Measurements from ENCODE around the gene NCAPG2.

Gene NCAPG2

DNA sequence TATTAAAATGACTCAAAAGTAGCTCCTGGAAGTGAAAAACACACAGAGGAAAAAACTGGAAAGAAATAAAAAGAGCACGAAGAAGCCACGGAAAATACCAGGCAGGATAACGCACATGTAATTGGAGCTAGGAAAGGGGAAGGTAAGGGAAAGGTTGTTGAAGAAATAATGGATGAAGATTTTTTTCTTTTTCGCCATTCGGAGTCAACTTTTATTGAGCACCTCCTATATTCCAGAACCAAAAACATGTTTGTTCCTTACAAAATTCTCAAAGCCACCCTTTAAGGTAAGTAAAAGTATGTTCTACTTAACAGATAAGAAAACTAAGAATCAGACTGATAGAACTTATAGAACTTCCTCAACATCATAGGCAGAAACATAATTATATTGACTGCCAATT lies 84.2 kb downstream of the NCAPG2 start:
- DNase-seq, result no peak

DNA sequence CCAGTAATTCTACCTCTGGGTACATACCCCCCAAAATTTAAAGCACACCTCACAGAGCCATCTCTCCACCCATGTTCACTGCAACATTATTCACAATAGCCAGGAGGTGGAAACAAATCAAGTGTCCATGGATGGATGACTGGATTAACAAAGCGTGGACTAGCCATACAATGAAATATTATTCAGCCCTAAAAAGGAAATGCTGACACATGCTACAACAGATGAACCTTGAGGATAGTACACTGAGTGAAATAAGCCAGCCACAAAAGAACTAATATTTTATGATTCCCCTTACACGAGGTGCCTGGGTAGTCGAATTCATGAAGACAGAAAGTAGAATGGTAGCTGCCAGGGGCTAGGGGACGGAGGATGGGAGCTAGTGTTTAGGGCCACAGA lies 85.9 kb downstream of the NCAPG2 start:
- DNase-seq, result no peak

DNA sequence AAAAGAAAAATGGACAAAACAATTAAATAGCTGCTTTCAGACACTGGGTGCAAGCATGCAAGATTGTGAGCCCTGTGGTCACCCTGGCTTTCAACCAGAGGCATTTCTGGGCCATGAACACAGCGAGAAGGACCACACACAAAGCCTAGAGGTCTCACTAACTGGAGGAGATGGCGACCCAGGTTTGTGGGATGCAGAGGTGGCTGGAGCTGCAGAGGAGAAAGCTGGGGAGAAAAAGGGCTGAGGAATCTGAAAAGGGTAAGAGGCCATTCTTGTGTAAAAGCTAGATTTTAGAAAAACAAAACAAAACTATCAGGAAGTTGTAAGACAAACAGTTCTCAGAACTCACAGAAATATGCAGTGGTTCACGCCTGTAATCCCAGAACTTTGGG lies 86.9 kb downstream of the NCAPG2 start:
- no peak for DNase-seq

DNA sequence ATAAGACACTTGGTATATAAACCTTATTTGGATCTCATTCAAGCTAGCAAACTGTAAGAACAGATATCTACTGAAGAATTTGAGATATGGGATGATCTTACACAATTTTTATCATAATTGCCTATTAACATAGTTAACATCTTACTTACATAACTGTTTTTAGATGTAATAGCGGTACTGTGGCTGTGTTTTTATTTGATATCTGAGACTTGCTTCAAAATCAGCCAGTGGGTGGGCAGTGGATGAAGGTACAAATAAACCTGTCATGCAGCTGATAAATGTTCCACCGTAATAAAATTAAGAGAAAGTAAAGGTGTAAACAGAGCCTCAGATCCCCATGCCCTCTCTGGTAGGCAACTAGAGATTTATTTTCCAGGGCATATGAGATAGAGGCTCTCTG lies 88.6 kb downstream of the NCAPG2 start:
- no peak for DNase-seq

DNA sequence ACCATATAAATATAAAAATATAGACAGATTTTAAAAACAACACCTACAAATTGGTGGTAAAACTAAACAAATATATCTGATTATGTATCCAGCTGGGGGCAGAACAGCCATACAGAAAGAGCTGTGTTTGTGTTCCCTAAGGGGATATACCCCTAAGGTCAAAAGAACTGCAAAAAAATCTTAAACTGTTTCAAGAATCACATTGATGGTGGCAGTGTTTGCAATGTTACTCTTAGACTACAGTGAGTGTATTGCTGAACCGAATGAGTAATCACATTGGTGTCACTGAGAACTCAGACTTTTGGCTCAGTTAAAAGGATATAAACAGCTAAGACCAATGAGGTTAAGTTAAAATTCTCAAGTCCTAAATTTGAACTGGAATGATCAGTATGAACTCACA lies 89.9 kb downstream of the NCAPG2 start:
- DNase-seq, result no peak

DNA sequence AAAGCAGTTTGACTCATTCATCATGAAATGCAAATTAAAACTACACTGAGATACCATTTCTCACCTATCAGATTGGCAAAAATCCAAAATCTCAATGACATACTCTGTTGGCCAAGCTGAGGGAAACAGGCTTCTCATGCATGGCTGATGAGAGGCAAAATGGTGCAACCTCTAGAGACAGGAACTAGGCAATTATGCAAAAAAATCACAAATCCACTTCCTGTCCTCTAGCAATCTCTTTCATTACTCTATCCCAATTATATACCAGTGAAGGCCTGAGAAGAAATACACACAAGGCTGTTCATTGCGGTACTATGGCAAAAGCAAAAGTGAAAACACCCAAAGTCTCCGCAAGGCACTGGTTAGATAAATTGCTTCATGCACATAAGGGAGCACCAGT lies 91.1 kb downstream of the NCAPG2 start:
- DNase-seq, result peak; percentile 56

DNA sequence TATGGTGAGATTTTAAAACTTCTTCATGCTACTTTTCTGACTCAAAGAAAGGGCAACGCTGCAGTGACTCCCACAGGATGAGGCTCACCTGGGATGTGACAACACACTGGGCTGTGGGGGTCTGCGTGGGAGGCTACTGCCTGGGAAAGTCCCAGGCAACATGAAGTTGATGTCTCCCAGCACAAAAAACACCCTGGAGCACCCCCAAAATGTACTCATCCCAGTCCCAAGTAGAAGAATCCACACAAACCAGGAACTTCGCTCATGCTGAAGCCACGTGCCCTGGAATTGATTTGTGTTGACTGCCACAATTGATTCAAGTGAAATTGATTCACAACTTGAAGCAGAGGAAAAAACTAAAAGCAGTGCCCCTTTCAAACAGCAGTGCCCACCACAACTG lies 92.1 kb downstream of the NCAPG2 start:
- no peak for DNase-seq

DNA sequence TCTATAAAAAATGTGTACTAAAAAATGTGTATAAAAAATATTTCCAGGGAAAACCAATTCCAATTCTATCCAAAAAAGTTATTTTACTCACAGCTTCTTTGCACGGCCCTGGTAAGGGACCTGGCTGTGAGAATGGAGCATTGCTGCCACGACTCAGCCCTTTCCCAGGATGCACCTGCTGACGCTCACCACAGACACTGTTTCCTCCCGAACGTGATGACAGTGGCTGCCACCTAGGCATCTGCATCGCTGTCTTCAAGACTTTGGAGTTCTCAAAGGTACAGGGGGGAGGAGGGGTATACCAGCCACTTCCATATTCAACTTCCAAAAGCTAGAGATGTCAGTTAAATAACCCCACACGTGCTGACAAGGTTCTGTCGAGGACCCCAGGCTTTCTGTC lies 93.1 kb downstream of the NCAPG2 start:
- DNase-seq, result no peak

DNA sequence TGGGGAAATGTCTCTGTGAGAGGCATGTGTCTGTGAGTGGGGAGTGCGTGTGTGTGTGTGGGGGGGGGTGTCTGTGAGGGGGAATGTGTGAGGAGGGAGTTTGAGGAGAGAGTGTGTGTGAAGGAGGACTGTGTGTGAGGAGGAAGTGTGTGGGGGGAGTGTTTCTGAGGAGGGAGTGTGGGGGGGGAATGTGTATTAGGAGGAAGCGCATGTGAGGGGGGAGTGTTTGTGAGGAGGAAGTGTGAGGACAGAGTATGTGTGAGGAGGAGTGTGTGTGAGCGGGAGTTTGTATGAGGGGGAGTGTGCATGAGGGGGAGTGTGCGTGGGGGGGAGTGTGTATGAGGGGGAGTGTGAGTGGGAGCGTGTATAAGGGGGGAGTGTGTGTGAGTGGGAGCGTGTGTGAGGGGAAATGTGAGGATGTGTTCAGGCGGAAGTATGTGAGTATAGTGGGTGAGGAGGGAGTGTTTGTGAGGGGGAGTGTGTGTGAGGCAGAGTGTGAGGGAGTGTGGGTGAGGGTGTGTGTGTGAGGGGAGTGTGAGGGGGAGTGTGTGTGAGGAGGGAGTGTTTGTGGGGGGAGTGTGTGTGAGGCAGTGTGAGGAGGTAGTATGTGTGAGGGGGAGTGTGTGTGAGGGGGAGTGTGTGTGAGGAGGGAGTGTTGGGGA lies 95.2 kb downstream of the NCAPG2 start:
- DNase-seq, result no peak

DNA sequence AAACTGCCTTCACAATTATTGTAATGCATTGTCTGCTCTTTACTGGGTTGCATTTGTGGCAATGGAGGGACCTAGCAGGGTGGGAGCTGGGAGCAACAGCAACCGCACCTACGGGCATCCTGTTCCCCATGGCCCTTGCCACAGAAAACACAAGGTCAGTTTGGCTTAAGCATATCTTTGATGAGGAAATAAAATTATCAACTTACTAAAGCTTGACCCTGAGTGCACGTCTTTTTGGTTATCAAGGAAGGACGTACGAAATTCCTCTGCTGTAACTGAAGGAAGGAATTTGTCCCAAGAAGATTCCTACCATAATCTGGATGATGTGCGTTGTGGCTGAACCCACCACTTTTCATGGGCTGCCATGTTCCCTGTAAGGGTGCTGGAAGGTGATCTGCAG lies 97.0 kb downstream of the NCAPG2 start:
- DNase-seq, result no peak

DNA sequence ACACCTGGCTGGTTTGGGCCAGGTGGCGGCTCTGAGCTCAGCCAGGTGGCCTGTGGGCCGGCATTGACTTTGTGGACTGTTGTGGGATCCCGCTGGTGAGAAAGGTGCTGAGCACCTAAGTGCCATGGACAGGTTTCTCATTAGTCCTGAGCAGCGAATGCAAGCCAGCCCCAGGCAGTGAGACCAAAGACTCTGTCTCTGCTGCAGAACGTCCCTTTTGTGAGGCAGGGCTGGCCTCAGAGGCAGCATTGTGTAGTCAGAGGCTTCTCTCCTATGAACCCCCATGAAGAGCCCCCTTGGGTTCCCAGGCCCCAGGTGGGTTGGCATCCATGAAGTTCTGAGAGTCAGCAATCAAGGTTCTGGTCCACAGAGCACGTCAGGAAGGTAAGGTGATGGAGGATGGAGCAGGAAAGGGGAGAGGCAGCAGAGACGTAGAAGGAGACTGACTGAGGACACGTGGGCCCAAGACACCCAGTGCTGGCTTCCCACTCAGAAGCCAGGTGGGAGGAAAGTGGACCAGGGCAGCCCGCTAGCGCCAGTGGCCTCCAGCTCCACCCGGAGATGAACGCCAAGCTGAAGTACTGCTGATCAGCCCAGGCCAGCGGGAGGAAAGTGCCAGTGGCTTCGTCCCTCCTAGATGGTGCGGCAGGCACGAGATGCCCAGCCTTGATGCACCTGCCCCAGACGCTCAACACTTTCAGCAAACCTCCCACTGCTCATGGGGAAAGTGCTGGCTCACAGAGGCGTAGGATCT lies 97.8 kb downstream of the NCAPG2 start:
- DNase-seq, result no peak

DNA sequence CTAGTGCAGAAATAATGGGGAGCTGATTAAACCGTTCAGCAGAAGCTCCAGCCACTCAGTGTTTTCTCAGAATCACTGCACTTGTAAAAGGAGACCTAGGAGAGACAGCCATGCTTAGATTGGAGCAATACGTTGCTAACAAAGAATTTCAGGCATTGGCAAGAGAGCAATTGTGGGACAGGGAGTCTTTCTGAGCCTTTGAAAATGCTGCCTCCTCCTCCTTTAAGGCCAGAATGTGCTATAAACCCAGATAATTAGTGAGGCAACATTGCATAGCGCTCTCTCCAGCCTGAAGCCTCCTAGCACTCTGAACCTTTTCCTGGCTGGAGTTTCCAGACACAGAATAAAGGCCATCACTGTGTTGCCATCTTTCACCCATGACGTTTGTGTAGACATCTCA lies 98.5 kb downstream of the NCAPG2 start:
- no peak for DNase-seq

DNA sequence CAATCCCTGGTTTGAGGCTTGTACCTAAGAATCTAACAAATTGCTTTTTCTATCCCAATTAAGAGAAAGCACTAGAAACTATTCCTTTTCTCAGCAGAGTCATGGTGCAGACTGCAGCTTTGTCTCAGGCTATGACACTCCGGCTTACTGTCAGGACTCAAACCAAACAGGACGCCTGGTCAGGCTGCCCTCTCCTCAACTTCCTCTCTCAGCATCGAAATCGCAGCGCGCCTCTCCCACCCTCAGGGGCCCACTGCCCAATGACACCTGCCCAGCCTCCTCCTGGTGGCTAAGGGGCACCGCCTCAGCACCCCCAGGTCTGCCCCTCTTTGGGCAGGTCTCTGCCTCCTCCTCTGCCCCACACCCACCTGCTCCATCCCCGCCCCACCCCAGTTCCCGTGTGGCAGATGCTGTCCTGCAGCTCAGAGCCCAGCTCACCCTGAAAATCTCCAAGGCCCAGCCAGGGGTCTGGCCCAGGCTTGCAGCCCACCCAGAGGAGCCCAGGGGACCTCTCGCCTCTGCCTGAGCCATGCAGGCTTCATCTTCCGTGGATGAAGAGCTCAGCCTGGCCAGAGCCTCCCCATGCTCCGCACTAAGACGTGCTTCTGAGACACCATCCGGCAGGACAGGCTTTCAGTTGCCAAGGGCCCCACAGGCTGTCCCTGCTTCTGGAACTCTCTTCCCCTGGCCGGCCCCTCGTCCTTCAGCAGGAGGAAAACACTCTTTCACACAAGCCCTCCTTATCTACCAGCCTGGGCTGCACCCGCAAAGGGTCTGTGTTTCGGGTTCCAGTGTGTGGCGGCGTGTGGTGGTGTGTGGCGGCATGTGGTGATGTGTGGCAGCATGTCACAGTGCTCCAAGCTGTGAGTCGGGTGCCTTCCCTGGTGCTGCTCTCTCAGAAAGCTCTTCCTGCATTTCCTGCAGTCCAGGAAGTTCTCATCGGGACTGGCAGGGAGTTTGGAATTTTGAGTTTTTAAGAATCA lies 100.5 kb downstream of the NCAPG2 start:
- no peak for DNase-seq

DNA sequence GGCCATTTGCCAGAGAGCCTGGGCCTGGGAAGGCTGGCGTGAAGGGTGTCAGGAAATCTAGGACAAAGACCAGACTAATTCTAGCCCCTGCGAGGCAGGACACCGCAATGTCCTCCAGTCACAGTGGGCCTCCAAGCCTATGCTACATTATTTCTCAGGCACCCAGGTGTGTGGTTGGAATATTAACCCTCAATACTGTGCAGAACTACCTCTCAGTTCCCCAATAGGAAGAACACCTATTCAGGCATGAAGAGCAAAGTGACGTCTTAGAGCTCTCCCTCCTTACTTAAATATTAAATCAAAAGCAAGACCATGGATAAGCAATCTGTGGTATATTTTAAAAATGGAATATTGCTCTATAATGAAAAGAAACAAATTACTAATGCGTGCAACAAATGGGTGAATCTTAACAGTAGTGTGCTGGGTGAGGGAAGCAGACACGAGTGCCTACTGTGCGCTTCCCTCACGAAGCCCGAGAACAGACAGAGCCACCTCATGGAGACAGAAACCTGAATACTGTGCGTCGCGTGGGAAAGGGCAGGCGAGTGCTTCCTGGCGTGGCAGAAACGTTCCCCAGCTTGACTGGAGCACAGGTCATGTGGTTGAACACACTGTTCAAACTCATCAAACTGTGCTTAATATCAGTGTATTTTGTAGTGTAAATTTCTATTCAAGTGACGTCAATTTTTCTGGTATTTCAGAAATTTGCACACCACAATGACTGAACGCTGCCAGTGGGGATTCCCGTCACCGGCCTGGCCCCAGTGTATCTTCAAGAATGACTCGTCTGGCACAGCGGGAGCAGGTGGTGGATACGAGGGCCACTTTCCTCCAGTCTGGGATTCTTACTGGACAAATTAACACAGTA lies 101.5 kb downstream of the NCAPG2 start:
- DNase-seq, result no peak

DNA sequence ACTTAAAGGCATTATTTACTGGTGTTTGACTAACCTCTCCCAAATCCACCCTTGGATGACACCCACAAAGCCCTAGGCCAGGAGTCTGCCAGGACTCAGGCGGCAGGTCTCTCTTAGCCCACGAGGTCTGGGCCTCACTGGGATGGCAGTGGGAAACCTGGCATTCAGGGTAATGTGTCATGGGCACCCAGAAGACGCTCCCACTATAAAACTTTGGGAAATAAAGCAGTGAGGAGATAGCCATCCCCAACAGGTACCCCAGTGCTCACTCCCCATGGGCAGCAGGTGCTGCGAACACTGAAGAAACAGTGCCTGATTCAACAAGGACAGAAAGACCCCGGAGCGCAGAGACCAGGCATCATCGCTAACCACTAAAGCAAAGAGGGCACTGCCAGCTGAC lies 102.6 kb downstream of the NCAPG2 start:
- DNase-seq, result no peak

DNA sequence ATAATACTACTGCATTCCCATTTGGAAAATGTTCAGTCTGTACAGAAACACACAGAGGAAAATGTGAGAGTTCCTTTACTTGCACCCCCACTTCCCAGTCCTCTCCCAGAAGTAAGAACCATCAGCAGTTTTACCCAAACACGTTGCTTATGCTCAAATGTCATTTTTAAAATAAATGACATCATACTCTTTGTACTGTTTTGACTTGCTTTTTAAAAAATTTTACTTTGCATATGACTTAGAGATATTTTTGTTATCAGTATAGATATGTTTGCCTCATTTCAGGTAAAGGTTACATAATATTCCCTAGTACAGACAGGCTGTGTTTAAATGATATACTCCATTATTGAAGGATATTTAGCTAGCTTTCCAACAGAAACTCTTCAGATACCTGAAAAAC lies 103.5 kb downstream of the NCAPG2 start:
- DNase-seq, result no peak

DNA sequence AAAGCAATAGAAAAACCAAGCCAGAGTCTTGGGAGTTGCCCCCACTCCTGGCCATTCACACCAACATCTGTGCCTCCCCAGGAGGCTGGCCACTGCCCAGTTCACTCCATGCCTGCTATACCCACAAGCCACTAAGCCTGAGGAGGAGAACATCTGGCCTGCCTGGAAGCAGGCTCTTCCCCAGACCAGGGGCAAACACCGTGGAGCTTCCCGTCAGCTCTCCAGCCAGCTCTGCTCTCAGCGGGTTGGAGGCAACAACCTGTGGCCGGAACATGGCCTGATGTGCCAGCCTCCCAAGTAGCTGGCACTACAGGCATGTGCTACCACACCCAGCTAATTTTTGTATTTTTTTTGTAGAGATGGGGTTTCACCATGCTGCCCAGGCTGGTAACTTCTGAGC lies 107.9 kb downstream of the NCAPG2 start:
- DNase-seq, result no peak

DNA sequence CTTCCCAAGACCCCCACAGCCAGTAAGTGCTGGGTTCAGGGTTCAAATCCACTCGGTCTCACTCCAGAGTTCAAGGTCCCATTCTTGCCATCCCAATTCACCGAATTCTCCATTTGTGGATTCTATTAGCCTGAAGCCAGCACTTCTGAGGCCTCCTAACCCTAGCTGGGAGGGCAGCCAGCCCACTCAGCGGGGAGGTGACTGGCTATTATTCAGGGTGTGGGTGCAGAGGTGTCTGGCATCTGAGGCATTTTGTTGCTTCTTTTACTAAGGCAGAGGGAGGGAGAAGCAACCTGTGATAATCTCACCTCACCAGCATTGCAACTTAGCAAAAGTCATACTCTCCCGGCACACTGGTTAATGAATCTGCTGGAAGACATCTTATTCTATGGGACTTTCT lies 108.3 kb downstream of the NCAPG2 start:
- no peak for DNase-seq

DNA sequence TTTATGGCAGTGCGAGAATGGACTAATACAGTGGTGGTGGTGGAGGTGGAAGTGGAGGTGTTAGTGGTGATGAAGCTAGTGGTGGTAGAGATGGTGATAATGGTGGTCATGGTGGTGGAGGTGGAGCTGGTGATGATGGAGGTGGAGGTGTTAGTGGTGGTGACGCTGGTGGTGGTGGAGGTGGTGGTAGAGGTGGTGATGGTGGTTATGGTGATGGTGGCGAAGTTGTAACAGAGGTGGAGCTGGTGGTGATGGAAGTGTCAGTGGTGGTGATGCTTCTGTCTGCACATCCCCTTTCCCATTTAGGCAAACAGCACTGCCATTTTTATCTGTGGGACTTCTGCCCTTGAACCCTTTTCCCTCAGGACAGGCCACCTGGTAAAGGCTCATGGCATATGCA lies 109.5 kb downstream of the NCAPG2 start:
- no peak for DNase-seq

DNA sequence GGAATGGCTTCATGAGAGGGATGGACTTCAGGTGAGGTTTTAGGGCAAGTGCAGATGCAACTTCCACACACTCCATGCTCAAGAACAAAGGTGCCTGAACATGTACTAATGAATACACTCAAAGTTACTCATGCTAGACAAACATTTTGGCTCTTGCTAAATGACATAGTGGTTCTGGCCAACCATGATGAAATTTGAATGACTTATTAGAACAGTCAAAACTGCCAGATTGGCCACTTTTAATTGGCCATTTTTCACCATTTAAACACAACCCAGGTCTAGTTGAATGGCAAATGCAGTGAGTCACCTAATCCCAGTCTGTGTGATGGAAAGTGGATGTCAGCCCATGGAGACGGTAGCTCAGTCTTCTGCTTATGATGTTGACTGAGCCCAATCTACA lies 112.1 kb downstream of the NCAPG2 start:
- no peak for DNase-seq

DNA sequence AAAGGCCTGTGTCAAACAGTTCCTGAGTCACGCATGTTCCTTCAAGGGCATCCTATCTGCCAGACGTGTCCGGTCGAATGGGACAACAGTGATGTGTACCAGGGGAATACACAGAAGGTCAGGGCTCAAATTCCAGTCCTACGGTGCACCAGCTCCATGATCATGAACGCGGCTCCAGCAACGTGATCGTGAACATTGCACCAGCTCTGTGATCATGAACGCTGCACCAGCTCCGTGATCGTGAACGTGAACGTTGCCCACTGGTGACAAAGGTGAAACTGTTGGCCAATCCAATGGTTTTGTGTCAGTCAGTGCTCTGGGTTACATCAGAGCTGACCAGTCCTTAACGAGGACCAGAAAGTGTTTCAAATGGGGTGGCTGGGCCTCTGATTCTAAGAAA lies 112.7 kb downstream of the NCAPG2 start:
- no peak for DNase-seq

DNA sequence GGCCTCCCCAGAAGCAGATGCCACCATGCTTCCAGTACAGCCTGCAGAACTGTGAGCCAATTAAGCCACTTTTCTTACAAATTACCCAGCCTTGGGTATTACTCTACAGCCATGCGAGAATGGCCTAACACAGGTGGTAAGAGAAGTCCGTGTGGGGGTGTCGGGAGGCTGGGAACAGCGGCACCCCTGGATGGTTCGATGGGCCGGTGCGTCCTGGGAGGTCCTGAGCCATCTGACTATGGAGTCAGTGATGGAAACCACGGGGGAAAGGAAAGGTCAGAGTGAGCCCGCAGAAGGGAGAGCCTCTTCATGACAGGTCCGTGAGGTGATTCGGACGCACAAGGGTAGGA lies 114.4 kb downstream of the NCAPG2 start:
- no peak for DNase-seq

DNA sequence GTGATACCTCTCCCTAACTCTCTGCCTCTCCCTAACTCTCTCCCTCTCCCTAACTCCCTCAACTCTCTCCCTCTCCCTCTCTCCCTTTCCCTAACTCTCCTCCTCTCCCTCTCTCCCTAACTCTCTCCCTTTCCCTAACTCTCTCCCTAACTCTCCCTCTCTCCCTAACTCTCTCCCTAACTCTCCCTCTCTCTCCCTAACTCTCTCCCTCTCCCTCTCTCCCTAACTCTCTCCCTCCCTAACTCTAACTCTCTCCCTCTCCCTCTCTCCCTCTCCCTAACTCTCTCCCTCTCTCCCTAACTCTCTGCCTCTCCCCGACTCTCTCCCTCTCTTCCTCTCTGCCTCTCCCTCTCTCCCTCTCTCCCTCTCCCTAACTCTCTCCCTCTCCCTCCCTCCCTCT lies 115.0 kb downstream of the NCAPG2 start:
- DNase-seq, result no peak
